CD14-positive monocyte (primary cell): ENCODE measurements around the gene MBD1. TPM values are rescaled to one million over a fixed set of nuclear protein-coding genes. Genes with fewer than 3 reads are reported as not detected.

Experiments used
- DNase-seq, 3 donors: peaks; one replicate each; pipeline ENCODE4 v3.0.0-alpha.2; 2011 to 2022
- H2AFZ ChIP-seq: 2 replicates; pipeline ENCODE4 v1.6.0; 2012; ENCODE audit warnings: mild to moderate bottlenecking, low read depth, low read length, inconsistent platforms; ENCODE audit not compliant: insufficient read depth, poor library complexity, severe bottlenecking
- H3K27ac ChIP-seq, 2 donors: 1 replicate in 1 of 2; 2 replicates in 1 of 2; pipeline ENCODE4 v1.5.1; 2012 to 2013; ENCODE audit warnings: low read length in 2 of 2, control low read depth in 1 of 2, inconsistent platforms in 1 of 2, low read depth in 1 of 2, mild to moderate bottlenecking in 1 of 2
- H3K27me3 ChIP-seq, 2 donors: one replicate each; pipeline versions ENCODE4 v1.6.0 to v1.6.1; 2011 to 2013; ENCODE audit warnings: low read length in 2 of 2; ENCODE audit not compliant: control insufficient read depth in 2 of 2, insufficient read depth in 2 of 2
- H3K36me3 ChIP-seq, 2 donors: replicated peaks in 1 of 2; 1 replicate in 1 of 2; 2 replicates in 1 of 2; pipeline versions ENCODE4 v1.5.1 to v1.6.1; 2012 to 2013; ENCODE audit warnings: low read length in 2 of 2, control low read depth in 1 of 2, inconsistent platforms in 1 of 2, mild to moderate bottlenecking in 1 of 2; ENCODE audit not compliant: insufficient read depth in 2 of 2, control insufficient read depth in 1 of 2
- H3K4me1 ChIP-seq, 2 donors: 1 replicate in 1 of 2; 2 replicates in 1 of 2; pipeline versions ENCODE4 v1.5.1 to v1.6.1; 2012 to 2013; ENCODE audit warnings: low read length in 2 of 2, control low read depth in 1 of 2, inconsistent platforms in 1 of 2, mild to moderate bottlenecking in 1 of 2, moderate library complexity in 1 of 2; ENCODE audit not compliant: insufficient read depth in 2 of 2, control insufficient read depth in 1 of 2
- H3K4me2 ChIP-seq: replicated peaks from 2 replicates; pipeline ENCODE3; 2012; ENCODE audit warnings: low read length, moderate library complexity, mild to moderate bottlenecking; ENCODE audit not compliant: poor library complexity, severe bottlenecking; ENCODE audit errors: extremely low read depth
- H3K4me3 ChIP-seq, 3 experiments: fragments of 200-600 bp in 1 of 3; sonication (generic) in 1 of 3; replicated peaks in 1 of 3; 1 replicate in 2 of 3; 2 replicates in 1 of 3; pipeline ENCODE4 v1.5.1; 2011 to 2013; ENCODE audit warnings: low read length in 3 of 3, mild to moderate bottlenecking in 3 of 3, control low read depth in 2 of 3, low read depth in 2 of 3, inconsistent platforms in 1 of 3, moderate library complexity in 1 of 3
- H3K79me2 ChIP-seq: 2 replicates; pipeline ENCODE4 v1.6.0; 2012; ENCODE audit warnings: mild to moderate bottlenecking, control low read depth, inconsistent platforms, low read length, moderate library complexity; ENCODE audit not compliant: insufficient read depth
- H3K9ac ChIP-seq: 2 replicates; pipeline ENCODE4 v1.6.0; 2017; ENCODE audit warnings: low read length, mild to moderate bottlenecking; ENCODE audit not compliant: insufficient read depth, poor library complexity, severe bottlenecking
- H3K9me3 ChIP-seq, 2 donors: replicated peaks in 1 of 2; 1 replicate in 1 of 2; 2 replicates in 1 of 2; pipeline versions ENCODE4 v1.5.1 to v1.6.1; 2012 to 2013; ENCODE audit warnings: low read length in 2 of 2, control low read depth in 1 of 2; ENCODE audit not compliant: control insufficient read depth in 1 of 2, insufficient read depth in 1 of 2
- H4K20me1 ChIP-seq: 2 replicates; pipeline ENCODE4 v1.6.0; 2012; ENCODE audit warnings: mild to moderate bottlenecking, low read length, control low read depth, moderate library complexity; ENCODE audit not compliant: insufficient read depth
- H3K27ac Mint-ChIP-seq, 7 donors: one replicate each; pipeline ENCODE4 v1.8.0; 2020; ENCODE audit warnings: mild to moderate bottlenecking in 7 of 7, mixed read lengths in 7 of 7, moderate library complexity in 6 of 7, inconsistent platforms in 2 of 7
- H3K27me3 Mint-ChIP-seq, 3 donors: one replicate each; pipeline ENCODE4 v1.8.0; 2021 to 2022; ENCODE audit warnings: low read depth in 3 of 3, mild to moderate bottlenecking in 3 of 3, mixed read lengths in 3 of 3, moderate library complexity in 3 of 3, inconsistent platforms in 1 of 3
- H3K36me3 Mint-ChIP-seq, 2 donors: one replicate each; pipeline ENCODE4 v1.8.0; 2020; ENCODE audit warnings: mixed read lengths in 2 of 2, inconsistent platforms in 1 of 2, mild to moderate bottlenecking in 1 of 2
- H3K4me1 Mint-ChIP-seq: one replicate; pipeline ENCODE4 v1.8.0; 2020; ENCODE audit warnings: mild to moderate bottlenecking, mixed read lengths
- H3K4me3 Mint-ChIP-seq, 2 donors: one replicate each; pipeline ENCODE4 v1.8.0; 2020; ENCODE audit warnings: mild to moderate bottlenecking in 2 of 2, mixed read lengths in 2 of 2, moderate library complexity in 1 of 2
- H3K9me3 Mint-ChIP-seq, 7 donors: one replicate each; pipeline ENCODE4 v1.8.0; 2020 to 2022; ENCODE audit warnings: mixed read lengths in 7 of 7, mild to moderate bottlenecking in 6 of 7, moderate library complexity in 6 of 7, inconsistent platforms in 2 of 7
- CTCF ChIP-seq: fragments of 200-600 bp; IDR thresholded peaks from one replicate; pipeline ENCODE4 v1.8.0; 2022; ENCODE audit warnings: antibody characterized with exemption, mild to moderate bottlenecking
- WGBS: methylation state at CpG from one replicate; pipeline ENCODE4 v1.1.5; 2013; ENCODE audit warnings: missing lambda C conversion rate; ENCODE audit not compliant: insufficient coverage; 5-methylcytosine and 5-hydroxymethylcytosine counted together
- intact Hi-C, 2 donors: fragments of 100-400 bp; cut with micrococcal nuclease; formaldehyde crosslinking; loops; one replicate each; pipeline versions ENCODE4 v1.15.0 to v1.15.1; 2023
- polyA plus RNA-seq, 3 donors: library from polyadenylated mRNA; depleted of rRNA in 1 of 3; unstranded in 2 of 3; stranded (reverse) in 1 of 3; fragments of 300-500 nt in 2 of 3; fragments of >200 nt in 1 of 3; fragmentation: Illumina TruSeq in 2 of 3; gene quantifications; 1 replicate in 2 of 3; 2 replicates in 1 of 3; pipeline ENCODE4 v1.2.3, GENCODE V29; 2012 to 2021

Gene MBD1
- polyA plus RNA-seq, 3 donors: 13.2 to 88.6 (median 17.4) TPM

GRCh38 chr18:50313031-50313607 lies 31.8 kb upstream of the MBD1 start:
- intact Hi-C loops: no loop called here
- Histone ChIP-seq H3K36me3 (no peaks in the 10 kb centered on the region), H3K4me1 (peaks cover 12 to 19% of the 10 kb centered on the region in 2 donors), H3K27ac (no peak overlapping the region), H3K9me3 (no peaks in the 10 kb centered on the region), H4K20me1 (no peaks in the 10 kb centered on the region), H3K4me3 (no peak overlapping the region), H3K9ac (no peak overlapping the region), H3K27me3 (peaks cover 6 to 7% of the 10 kb centered on the region in 2 donors), H3K79me2 (no peaks in the 10 kb centered on the region), H3K4me2 (no peak overlapping the region), H2AFZ (no peak overlapping the region)
- Mint-ChIP-seq H3K27ac (no peak overlapping the region), H3K36me3 (peaks cover 0 to 2% of the 10 kb centered on the region in 2 donors), H3K4me3 (no peak overlapping the region), H3K4me1 (peaks cover 17% of the 10 kb centered on the region), H3K9me3 (peaks cover 0 to 6% (median 0%) of the 10 kb centered on the region in 7 donors), H3K27me3 (peaks cover 12 to 14% (median 12%) of the 10 kb centered on the region in 3 donors)
- no peak for DNase-seq
- WGBS: 100% methylated on average over 1 of the region's 2 CpGs
- TF ChIP-seq CTCF: no peak

GRCh38 chr18:50312296-50313030 lies 31.1 kb upstream of the MBD1 start:
- H3K36me3 Mint-ChIP-seq: peaks cover 0 to 2% of the 10 kb centered on the region in 2 donors
- peaks cover 0 to 6% (median 0%) of the 10 kb centered on the region in 7 donors for H3K9me3 Mint-ChIP-seq
- Histone ChIP-seq H3K79me2 (no peaks in the 10 kb centered on the region), H4K20me1 (no peaks in the 10 kb centered on the region), H3K4me3 (no peak overlapping the region), H3K9ac (no peak overlapping the region), H3K36me3 (no peaks in the 10 kb centered on the region), H3K4me1 (peaks cover 17 to 26% of the 10 kb centered on the region in 2 donors), H3K27ac (no peak overlapping the region), H3K9me3 (no peaks in the 10 kb centered on the region), H3K27me3 (peaks cover 4 to 7% of the 10 kb centered on the region in 2 donors), H2AFZ (no peak overlapping the region), H3K4me2 (no peak overlapping the region)
- 100% methylated on average over 1 of the region's 7 CpGs for WGBS
- H3K27me3 Mint-ChIP-seq: peaks cover 7 to 9% (median 9%) of the 10 kb centered on the region in 3 donors
- DNase-seq: no peak
- peak overlapping the region in 1 of 7 donors; percentile 5 for H3K27ac Mint-ChIP-seq
- no peak for TF ChIP-seq CTCF
- peaks cover 23% of the 10 kb centered on the region for H3K4me1 Mint-ChIP-seq
- H3K4me3 Mint-ChIP-seq: no peak overlapping the region
- intact Hi-C loops: no loop called here
